H9 (cell line): Measurements from ENCODE around the gene UBE2G1. TPM values are rescaled to one million over a fixed set of nuclear protein-coding genes. Genes with fewer than 3 reads are reported as not detected.

Experiments used
- DNase-seq: peaks from one replicate; pipeline ENCODE4 v3.0.0-alpha.2; 2017
- H2AFZ ChIP-seq: one replicate; pipeline ENCODE4 v1.6.1; 2013; ENCODE audit warnings: mild to moderate bottlenecking, low read length, control low read depth, moderate library complexity
- H2AK5ac ChIP-seq: 2 replicates; pipeline ENCODE4 v1.6.1; 2013; ENCODE audit warnings: low read length, control low read depth, mixed read lengths; ENCODE audit not compliant: insufficient read length
- H2BK120ac ChIP-seq: one replicate; pipeline ENCODE4 v1.6.1; 2013; ENCODE audit warnings: low read depth, mild to moderate bottlenecking, low read length, control low read depth, inconsistent platforms; ENCODE audit not compliant: poor library complexity, severe bottlenecking
- H2BK12ac ChIP-seq: 2 replicates; pipeline ENCODE4 v1.6.1; 2013; ENCODE audit warnings: low read length, control low read depth, mixed read lengths, low read depth; ENCODE audit not compliant: insufficient read length
- H2BK15ac ChIP-seq: 2 replicates; pipeline ENCODE4 v1.6.1; 2013; ENCODE audit warnings: low read depth, low read length, control low read depth
- H2BK20ac ChIP-seq: one replicate; pipeline ENCODE4 v1.6.1; 2013; ENCODE audit warnings: low read depth, mild to moderate bottlenecking, low read length, control low read depth, inconsistent platforms; ENCODE audit not compliant: poor library complexity, severe bottlenecking
- H2BK5ac ChIP-seq: 2 replicates; pipeline ENCODE4 v1.6.1; 2013; ENCODE audit warnings: low read length, control low read depth, mixed read lengths; ENCODE audit not compliant: insufficient read length
- H3K14ac ChIP-seq: 2 replicates; pipeline ENCODE4 v1.6.1; 2013; ENCODE audit warnings: low read length, control low read depth; ENCODE audit not compliant: insufficient read depth
- H3K18ac ChIP-seq: 2 replicates; pipeline ENCODE4 v1.6.1; 2013; ENCODE audit warnings: low read depth, mild to moderate bottlenecking, mixed read lengths, low read length, control low read depth; ENCODE audit not compliant: insufficient read length
- H3K23ac ChIP-seq: 2 replicates; pipeline ENCODE4 v1.6.1; 2013; ENCODE audit warnings: low read length, control low read depth, mixed read lengths, low read depth; ENCODE audit not compliant: insufficient read length
- H3K23me2 ChIP-seq: 2 replicates; pipeline ENCODE4 v1.6.1; 2013; ENCODE audit warnings: low read depth, mild to moderate bottlenecking, mixed read lengths, low read length, control low read depth; ENCODE audit not compliant: insufficient read length, poor library complexity, severe bottlenecking
- H3K27ac ChIP-seq: 2 replicates; pipeline ENCODE4 v1.5.1; 2013; ENCODE audit warnings: low read length, control low read depth, mixed read lengths, low read depth; ENCODE audit not compliant: insufficient read length
- H3K27me3 ChIP-seq: 2 replicates; pipeline ENCODE4 v1.6.1; 2013; ENCODE audit warnings: low read length, control low read depth, inconsistent platforms; ENCODE audit not compliant: insufficient read depth
- H3K4ac ChIP-seq: 2 replicates; pipeline ENCODE4 v1.6.1; 2013; ENCODE audit warnings: low read depth, mild to moderate bottlenecking, control low read depth, inconsistent platforms, low read length, moderate library complexity
- H3K4me1 ChIP-seq: 2 replicates; pipeline ENCODE4 v1.6.1; 2013; ENCODE audit warnings: low read length, control low read depth, inconsistent platforms; ENCODE audit not compliant: insufficient read depth
- H3K4me2 ChIP-seq: 2 replicates; pipeline ENCODE4 v1.6.1; 2013; ENCODE audit warnings: low read length, control low read depth, mixed read lengths; ENCODE audit not compliant: insufficient read length, insufficient read depth
- H3K56ac ChIP-seq: 2 replicates; pipeline ENCODE4 v1.6.1; 2013; ENCODE audit warnings: low read depth, mild to moderate bottlenecking, mixed read lengths, low read length, control low read depth; ENCODE audit not compliant: insufficient read length
- H3K79me1 ChIP-seq: 2 replicates; pipeline ENCODE4 v1.6.1; 2013; ENCODE audit warnings: low read depth, mild to moderate bottlenecking, moderate library complexity, low read length, control low read depth, inconsistent platforms; ENCODE audit not compliant: insufficient read depth, poor library complexity, severe bottlenecking
- H3K79me2 ChIP-seq: 2 replicates; pipeline ENCODE4 v1.6.1; 2013; ENCODE audit warnings: low read length, control low read depth, inconsistent platforms; ENCODE audit not compliant: insufficient read depth
- H3K9ac ChIP-seq: 2 replicates; pipeline ENCODE4 v1.6.1; 2013; ENCODE audit warnings: low read length, control low read depth, mixed read lengths; ENCODE audit not compliant: insufficient read length; ENCODE audit errors: extremely low read depth
- H3K9me3 ChIP-seq: one replicate; pipeline ENCODE4 v1.6.1; 2013; ENCODE audit warnings: low read depth, low read length, inconsistent platforms; ENCODE audit not compliant: control insufficient read depth
- H3T11ph ChIP-seq: one replicate; pipeline ENCODE4 v1.6.1; 2013; ENCODE audit warnings: mild to moderate bottlenecking, low read length, control low read depth, inconsistent platforms
- H4K20me1 ChIP-seq: one replicate; pipeline ENCODE4 v1.6.1; 2013; ENCODE audit not compliant: control insufficient read depth, insufficient read length, insufficient read depth
- H4K5ac ChIP-seq: 2 replicates; pipeline ENCODE4 v1.6.1; 2013; ENCODE audit warnings: low read depth, mild to moderate bottlenecking, mixed read lengths, low read length, control low read depth; ENCODE audit not compliant: insufficient read length
- H4K8ac ChIP-seq: replicated peaks from 2 replicates; pipeline ENCODE4 v1.6.1; 2013; ENCODE audit warnings: low read length, control low read depth, mixed read lengths, low read depth; ENCODE audit not compliant: insufficient read length
- H4K91ac ChIP-seq: 2 replicates; pipeline ENCODE4 v1.6.1; 2013; ENCODE audit warnings: low read depth, mild to moderate bottlenecking, moderate library complexity, mixed read lengths, low read length, control low read depth; ENCODE audit not compliant: insufficient read length
- H3K27ac Mint-ChIP-seq, 3 experiments: 2 replicates in 2 of 3; 3 replicates in 1 of 3; pipeline ENCODE4 v1.8.0; 2020 to 2021; ENCODE audit warnings: mixed read lengths in 3 of 3, mild to moderate bottlenecking in 1 of 3, moderate library complexity in 1 of 3
- H3K27me3 Mint-ChIP-seq: 2 replicates; pipeline ENCODE4 v1.8.0; 2021; ENCODE audit warnings: low read depth, mild to moderate bottlenecking, moderate library complexity, mixed read lengths
- H3K36me3 Mint-ChIP-seq, 3 experiments: 2 replicates in 2 of 3; 3 replicates in 1 of 3; pipeline ENCODE4 v1.8.0; 2020 to 2021; ENCODE audit warnings: low read depth in 3 of 3, mixed read lengths in 3 of 3; ENCODE audit not compliant: insufficient read depth in 1 of 3
- H3K4me1 Mint-ChIP-seq, 2 experiments: 2 replicates each; pipeline ENCODE4 v1.8.0; 2020; ENCODE audit warnings: mixed read lengths in 2 of 2
- H3K4me3 Mint-ChIP-seq, 2 experiments: 2 replicates in 1 of 2; 3 replicates in 1 of 2; pipeline ENCODE4 v1.8.0; 2020 to 2021; ENCODE audit warnings: mild to moderate bottlenecking in 2 of 2, mixed read lengths in 2 of 2, moderate library complexity in 1 of 2
- H3K9me3 Mint-ChIP-seq, 2 experiments: 2 replicates in 1 of 2; 3 replicates in 1 of 2; pipeline ENCODE4 v1.8.0; 2020; ENCODE audit warnings: mild to moderate bottlenecking in 2 of 2, mixed read lengths in 2 of 2, moderate library complexity in 1 of 2
- CTCF ChIP-seq: fragments of 200-600 bp; sonication (generic); conservative IDR thresholded peaks from 3 replicates; pipeline ENCODE4 v1.8.0; 2021; ENCODE audit warnings: antibody characterized with exemption, mild to moderate bottlenecking
- WGBS: extraction: QIAGEN DNeasy Blood & Tissue Kit; methylation state at CpG from one replicate; pipeline ENCODE4 v1.1.7; 2013; ENCODE audit warnings: missing lambda C conversion rate, low lambda C conversion rate, mixed read lengths; ENCODE audit not compliant: insufficient read length; ENCODE audit errors: extremely low coverage; 5-methylcytosine and 5-hydroxymethylcytosine counted together
- total RNA-seq: library from RNA; stranded (reverse); gene quantifications from 2 replicates; pipeline ENCODE4 v1.2.1, GENCODE V29; 2021

Gene UBE2G1
- total RNA-seq, 1 experiment from 2014 or later: 188 TPM

- Histone ChIP-seq H3K4ac (no peak overlapping the region), H4K8ac (no peak overlapping the region), H2BK120ac (no peak overlapping the region), H3K4me2 (no peak overlapping the region), H4K20me1 (peaks cover 4% of the 10 kb centered on the region), H2BK5ac (no peak overlapping the region), H2AFZ (no peak overlapping the region), H2AK5ac (no peak overlapping the region), H3K79me2 (peaks cover 13% of the 10 kb centered on the region; the same call in 1 of the 2 replicates), H3K79me1 (peaks cover 13% of the 10 kb centered on the region), H3K18ac (no peak overlapping the region), H3T11ph (no peak overlapping the region), H2BK12ac (no peak overlapping the region), H4K5ac (no peak overlapping the region), H4K91ac (no peak overlapping the region), H3K27me3 (no peaks in the 10 kb centered on the region), H3K56ac (no peak overlapping the region), H3K23ac (no peak overlapping the region), H3K9ac (no peak overlapping the region), H2BK20ac (no peak overlapping the region), H2BK15ac (no peak overlapping the region), H3K23me2 (no peaks in the 10 kb centered on the region), H3K14ac (no peak overlapping the region), H3K4me1 (peaks cover 5% of the 10 kb centered on the region; the same call in 1 of the 2 replicates), H3K9me3 (no peaks in the 10 kb centered on the region), H3K27ac (no peak overlapping the region)
- TF ChIP-seq CTCF: no peak
- DNase-seq: peak; percentile 75
- Mint-ChIP-seq H3K4me3 (no peak overlapping the region; a peak in 1 of 5 replicates), H3K27me3 (no peaks in the 10 kb centered on the region), H3K27ac (peak overlapping the region; percentile 75 to 98 (median 85); a peak in 5 of 7 replicates), H3K9me3 (no peaks in the 10 kb centered on the region), H3K36me3 (peaks cover 0 to 5% (median 4%) of the 10 kb centered on the region in 3 experiments; a peak in 2 of 7 replicates), H3K4me1 (peaks cover 20 to 23% of the 10 kb centered on the region in 2 experiments)
- WGBS: no CpG with 5 or more reads among the region's 11 CpGs
Measured at GRCh38 chr17:4247971-4248388, 118.5 kb downstream of the UBE2G1 start.
